ENCODE data around the gene KLF16. TPM values are rescaled to one million over a fixed set of nuclear protein-coding genes. Genes with fewer than 3 reads are reported as not detected.

KLF16 gene
- total and polyA plus RNA-seq, 2 experiments from 2014 or later = 8.9 to 20.2 TPM

DNA sequence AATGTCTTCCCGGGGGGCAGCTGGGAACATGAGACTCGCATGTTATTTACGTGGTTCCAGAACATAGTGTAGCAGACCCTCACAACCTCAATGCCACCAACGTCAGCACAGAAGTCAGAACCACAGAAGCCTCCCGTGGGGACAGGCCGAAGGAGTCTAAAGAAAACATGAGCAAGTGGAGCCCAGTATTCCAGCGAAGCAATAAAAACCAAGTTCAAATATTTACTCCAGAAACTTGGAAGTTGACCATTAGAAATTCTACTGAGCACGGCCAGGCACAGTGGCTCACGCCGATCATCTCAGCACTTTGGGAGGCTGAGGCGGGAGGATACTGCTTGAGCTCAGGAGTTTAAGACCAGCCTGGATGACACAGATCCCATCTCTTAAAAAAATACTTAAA, 33.4 kb downstream of the KLF16 start:
- Mint-ChIP-seq H3K36me3 (ENCODE audit: low read depth) (peaks cover 8% of the 10 kb centered on the region; the same call in 2 of the 3 replicates), H3K9me3 (no peaks in the 10 kb centered on the region), H3K4me1 (peaks cover 6% of the 10 kb centered on the region; the same call in 2 of the 3 replicates), H3K27me3 (ENCODE audit: insufficient read depth, low read depth, poor library complexity) (peaks cover 10% of the 10 kb centered on the region), H3K27ac (no peak overlapping the region), H3K4me3 (no peak overlapping the region)
- ATAC-seq (no peak), DNase-seq (ENCODE audit: low spot score) (no peak)
- no peaks in the 10 kb centered on the region for H3K36me3 ChIP-seq (ENCODE audit: insufficient read depth)
- no peak overlapping the region for H3K27ac ChIP-seq (ENCODE audit: low read depth)
- H3K4me2 ChIP-seq = no peak overlapping the region
- TF ChIP-seq ZNF331 (CRISPR knock-in tag; IDR thresholded peaks at IDR 0.05; ENCODE audit: low read depth) (no peak), POLR2AphosphoS5 (IDR thresholded peaks at IDR 0.05; ENCODE audit: low read depth) (no peak), ZNF114 (CRISPR knock-in tag; IDR thresholded peaks at IDR 0.05) (no peak), NANOG (IDR thresholded peaks at IDR 0.05; ENCODE audit: borderline replicate concordance) (no peak), STAT1 (IDR thresholded peaks at IDR 0.05; ENCODE audit: unreplicated experiment) (no peak), CREB1 (CRISPR knock-in tag; IDR thresholded peaks at IDR 0.05; ENCODE audit: low read depth) (no peak)
- TF ChIP-seq, protein P1, sequence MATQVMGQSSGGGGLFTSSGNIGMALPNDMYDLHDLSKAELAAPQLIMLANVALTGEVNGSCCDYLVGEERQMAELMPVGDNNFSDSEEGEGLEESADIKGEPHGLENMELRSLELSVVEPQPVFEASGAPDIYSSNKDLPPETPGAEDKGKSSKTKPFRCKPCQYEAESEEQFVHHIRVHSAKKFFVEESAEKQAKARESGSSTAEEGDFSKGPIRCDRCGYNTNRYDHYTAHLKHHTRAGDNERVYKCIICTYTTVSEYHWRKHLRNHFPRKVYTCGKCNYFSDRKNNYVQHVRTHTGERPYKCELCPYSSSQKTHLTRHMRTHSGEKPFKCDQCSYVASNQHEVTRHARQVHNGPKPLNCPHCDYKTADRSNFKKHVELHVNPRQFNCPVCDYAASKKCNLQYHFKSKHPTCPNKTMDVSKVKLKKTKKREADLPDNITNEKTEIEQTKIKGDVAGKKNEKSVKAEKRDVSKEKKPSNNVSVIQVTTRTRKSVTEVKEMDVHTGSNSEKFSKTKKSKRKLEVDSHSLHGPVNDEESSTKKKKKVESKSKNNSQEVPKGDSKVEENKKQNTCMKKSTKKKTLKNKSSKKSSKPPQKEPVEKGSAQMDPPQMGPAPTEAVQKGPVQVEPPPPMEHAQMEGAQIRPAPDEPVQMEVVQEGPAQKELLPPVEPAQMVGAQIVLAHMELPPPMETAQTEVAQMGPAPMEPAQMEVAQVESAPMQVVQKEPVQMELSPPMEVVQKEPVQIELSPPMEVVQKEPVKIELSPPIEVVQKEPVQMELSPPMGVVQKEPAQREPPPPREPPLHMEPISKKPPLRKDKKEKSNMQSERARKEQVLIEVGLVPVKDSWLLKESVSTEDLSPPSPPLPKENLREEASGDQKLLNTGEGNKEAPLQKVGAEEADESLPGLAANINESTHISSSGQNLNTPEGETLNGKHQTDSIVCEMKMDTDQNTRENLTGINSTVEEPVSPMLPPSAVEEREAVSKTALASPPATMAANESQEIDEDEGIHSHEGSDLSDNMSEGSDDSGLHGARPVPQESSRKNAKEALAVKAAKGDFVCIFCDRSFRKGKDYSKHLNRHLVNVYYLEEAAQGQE (IDR thresholded peaks at IDR 0.05; ENCODE audit: unreplicated experiment) = no peak
- TF ChIP-seq, protein P2, sequence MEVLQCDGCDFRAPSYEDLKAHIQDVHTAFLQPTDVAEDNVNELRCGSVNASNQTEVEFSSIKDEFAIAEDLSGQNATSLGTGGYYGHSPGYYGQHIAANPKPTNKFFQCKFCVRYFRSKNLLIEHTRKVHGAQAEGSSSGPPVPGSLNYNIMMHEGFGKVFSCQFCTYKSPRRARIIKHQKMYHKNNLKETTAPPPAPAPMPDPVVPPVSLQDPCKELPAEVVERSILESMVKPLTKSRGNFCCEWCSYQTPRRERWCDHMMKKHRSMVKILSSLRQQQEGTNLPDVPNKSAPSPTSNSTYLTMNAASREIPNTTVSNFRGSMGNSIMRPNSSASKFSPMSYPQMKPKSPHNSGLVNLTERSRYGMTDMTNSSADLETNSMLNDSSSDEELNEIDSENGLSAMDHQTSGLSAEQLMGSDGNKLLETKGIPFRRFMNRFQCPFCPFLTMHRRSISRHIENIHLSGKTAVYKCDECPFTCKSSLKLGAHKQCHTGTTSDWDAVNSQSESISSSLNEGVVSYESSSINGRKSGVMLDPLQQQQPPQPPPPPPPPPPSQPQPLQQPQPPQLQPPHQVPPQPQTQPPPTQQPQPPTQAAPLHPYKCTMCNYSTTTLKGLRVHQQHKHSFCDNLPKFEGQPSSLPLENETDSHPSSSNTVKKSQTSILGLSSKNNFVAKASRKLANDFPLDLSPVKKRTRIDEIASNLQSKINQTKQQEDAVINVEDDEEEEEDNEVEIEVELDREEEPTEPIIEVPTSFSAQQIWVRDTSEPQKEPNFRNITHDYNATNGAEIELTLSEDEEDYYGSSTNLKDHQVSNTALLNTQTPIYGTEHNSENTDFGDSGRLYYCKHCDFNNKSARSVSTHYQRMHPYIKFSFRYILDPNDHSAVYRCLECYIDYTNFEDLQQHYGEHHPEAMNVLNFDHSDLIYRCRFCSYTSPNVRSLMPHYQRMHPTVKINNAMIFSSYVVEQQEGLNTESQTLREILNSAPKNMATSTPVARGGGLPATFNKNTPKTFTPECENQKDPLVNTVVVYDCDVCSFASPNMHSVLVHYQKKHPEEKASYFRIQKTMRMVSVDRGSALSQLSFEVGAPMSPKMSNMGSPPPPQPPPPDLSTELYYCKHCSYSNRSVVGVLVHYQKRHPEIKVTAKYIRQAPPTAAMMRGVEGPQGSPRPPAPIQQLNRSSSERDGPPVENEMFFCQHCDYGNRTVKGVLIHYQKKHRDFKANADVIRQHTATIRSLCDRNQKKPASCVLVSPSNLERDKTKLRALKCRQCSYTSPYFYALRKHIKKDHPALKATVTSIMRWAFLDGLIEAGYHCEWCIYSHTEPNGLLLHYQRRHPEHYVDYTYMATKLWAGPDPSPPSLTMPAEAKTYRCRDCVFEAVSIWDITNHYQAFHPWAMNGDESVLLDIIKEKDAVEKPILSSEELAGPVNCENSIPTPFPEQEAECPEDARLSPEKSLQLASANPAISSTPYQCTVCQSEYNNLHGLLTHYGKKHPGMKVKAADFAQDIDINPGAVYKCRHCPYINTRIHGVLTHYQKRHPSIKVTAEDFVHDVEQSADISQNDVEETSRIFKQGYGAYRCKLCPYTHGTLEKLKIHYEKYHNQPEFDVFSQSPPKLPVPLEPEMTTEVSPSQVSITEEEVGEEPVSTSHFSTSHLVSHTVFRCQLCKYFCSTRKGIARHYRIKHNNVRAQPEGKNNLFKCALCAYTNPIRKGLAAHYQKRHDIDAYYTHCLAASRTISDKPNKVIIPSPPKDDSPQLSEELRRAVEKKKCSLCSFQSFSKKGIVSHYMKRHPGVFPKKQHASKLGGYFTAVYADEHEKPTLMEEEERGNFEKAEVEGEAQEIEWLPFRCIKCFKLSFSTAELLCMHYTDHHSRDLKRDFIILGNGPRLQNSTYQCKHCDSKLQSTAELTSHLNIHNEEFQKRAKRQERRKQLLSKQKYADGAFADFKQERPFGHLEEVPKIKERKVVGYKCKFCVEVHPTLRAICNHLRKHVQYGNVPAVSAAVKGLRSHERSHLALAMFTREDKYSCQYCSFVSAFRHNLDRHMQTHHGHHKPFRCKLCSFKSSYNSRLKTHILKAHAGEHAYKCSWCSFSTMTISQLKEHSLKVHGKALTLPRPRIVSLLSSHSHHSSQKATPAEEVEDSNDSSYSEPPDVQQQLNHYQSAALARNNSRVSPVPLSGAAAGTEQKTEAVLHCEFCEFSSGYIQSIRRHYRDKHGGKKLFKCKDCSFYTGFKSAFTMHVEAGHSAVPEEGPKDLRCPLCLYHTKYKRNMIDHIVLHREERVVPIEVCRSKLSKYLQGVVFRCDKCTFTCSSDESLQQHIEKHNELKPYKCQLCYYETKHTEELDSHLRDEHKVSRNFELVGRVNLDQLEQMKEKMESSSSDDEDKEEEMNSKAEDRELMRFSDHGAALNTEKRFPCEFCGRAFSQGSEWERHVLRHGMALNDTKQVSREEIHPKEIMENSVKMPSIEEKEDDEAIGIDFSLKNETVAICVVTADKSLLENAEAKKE (CRISPR knock-in tag; IDR thresholded peaks at IDR 0.05) = no peak
- TF ChIP-seq, protein P3, sequence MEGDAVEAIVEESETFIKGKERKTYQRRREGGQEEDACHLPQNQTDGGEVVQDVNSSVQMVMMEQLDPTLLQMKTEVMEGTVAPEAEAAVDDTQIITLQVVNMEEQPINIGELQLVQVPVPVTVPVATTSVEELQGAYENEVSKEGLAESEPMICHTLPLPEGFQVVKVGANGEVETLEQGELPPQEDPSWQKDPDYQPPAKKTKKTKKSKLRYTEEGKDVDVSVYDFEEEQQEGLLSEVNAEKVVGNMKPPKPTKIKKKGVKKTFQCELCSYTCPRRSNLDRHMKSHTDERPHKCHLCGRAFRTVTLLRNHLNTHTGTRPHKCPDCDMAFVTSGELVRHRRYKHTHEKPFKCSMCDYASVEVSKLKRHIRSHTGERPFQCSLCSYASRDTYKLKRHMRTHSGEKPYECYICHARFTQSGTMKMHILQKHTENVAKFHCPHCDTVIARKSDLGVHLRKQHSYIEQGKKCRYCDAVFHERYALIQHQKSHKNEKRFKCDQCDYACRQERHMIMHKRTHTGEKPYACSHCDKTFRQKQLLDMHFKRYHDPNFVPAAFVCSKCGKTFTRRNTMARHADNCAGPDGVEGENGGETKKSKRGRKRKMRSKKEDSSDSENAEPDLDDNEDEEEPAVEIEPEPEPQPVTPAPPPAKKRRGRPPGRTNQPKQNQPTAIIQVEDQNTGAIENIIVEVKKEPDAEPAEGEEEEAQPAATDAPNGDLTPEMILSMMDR (conservative IDR thresholded peaks at IDR 0.05; ENCODE audit: low read depth in 2 of 2) = no peak
- H3K27me3 ChIP-seq (ENCODE audit: insufficient read depth) = no peaks in the 10 kb centered on the region
- H3K4me1 ChIP-seq (ENCODE audit: insufficient read depth) = no peaks in the 10 kb centered on the region
- H2AFZ ChIP-seq = no peak overlapping the region
- peaks cover 25% of the 10 kb centered on the region for H3K79me2 ChIP-seq (replicated peaks; ENCODE audit: insufficient read depth)
- no peak overlapping the region for H3K4me3 ChIP-seq
- H4K20me1 ChIP-seq (replicated peaks; ENCODE audit: insufficient read depth) = peaks cover 12% of the 10 kb centered on the region
- 0 out of 2 replicates have a peak, but pooled peaks cover 4% of the 10 kb centered on the region for H3F3A ChIP-seq (replicated peaks; ENCODE audit: low read depth)
- H3K9me2 ChIP-seq (ENCODE audit: insufficient read depth) = no peaks in the 10 kb centered on the region

Measured in GM23338 (cell line).